Measurements from ENCODE around the gene LCE3A.

DNA sequence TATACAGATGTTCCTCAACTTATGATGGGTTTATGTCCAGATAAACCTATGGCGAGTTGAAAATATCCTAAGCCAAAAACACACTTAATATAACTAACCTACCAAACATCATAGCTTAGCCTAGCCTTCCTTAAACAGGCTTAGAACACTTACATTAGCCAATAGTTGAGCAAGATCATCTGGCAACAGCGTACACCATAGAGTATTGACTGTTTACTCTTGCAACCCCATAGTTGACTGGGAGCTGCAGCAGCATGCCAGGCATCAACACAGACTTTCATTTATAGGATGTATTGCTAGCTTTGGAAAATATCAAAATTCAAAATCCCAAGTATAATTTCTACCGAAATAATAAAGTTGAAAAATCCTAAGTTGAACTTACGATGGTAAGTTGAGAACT lies 34.8 kb upstream of the LCE3A start:
- TF ChIP-seq CTCF (conservative IDR thresholded peaks at IDR 0.05; ENCODE audit: low read depth, low read length) (no peak), EZH2 (IDR thresholded peaks at IDR 0.05; ENCODE audit: low read length, unreplicated experiment) (no peak), EZH2phosphoT487 (IDR thresholded peaks at IDR 0.05; ENCODE audit: borderline replicate concordance, low read length) (no peak)

Data from PC-3 (cell line).